GM12878 (cell line): ENCODE measurements around the gene METTL1. TPM values are rescaled to one million over a fixed set of nuclear protein-coding genes. Genes with fewer than 3 reads are reported as not detected.

ENCODE experiments used
- ATF7 ChIP-seq: fragments of 450-650 bp; IDR thresholded peaks from 2 replicates; pipeline ENCODE4 v1.6.1; 2016; ENCODE audit warnings: low read depth, mild to moderate bottlenecking
- CHD1 ChIP-seq: IDR thresholded peaks from 2 replicates; pipeline ENCODE4 v1.6.1; 2012; ENCODE audit warnings: low read depth, low read length, improper control_type of control experiment
- EP300 ChIP-seq, 2 experiments: fragments of 150-350 bp in 1 of 2; IDR thresholded peaks; 2 replicates each; pipeline ENCODE4 v1.6.1; 2011 to 2012; ENCODE audit warnings: low read depth in 2 of 2, low read length in 2 of 2, borderline replicate concordance in 1 of 2, improper control_type of control experiment in 1 of 2, inconsistent platforms in 1 of 2; ENCODE audit not compliant: control insufficient read depth in 1 of 2
- ESRRA ChIP-seq: IDR thresholded peaks from 2 replicates; pipeline ENCODE4 v1.6.1; 2012; ENCODE audit warnings: mild to moderate bottlenecking, low read length, improper control_type of control experiment
- HDGF ChIP-seq: fragments of 450-650 bp; IDR thresholded peaks from 2 replicates; pipeline ENCODE4 v1.6.1; 2016; ENCODE audit warnings: antibody characterized with exemption
- MEF2A ChIP-seq: IDR thresholded peaks from 2 replicates; pipeline ENCODE4 v1.6.1; 2011; ENCODE audit warnings: low read depth, mild to moderate bottlenecking, low read length, moderate library complexity; ENCODE audit not compliant: insufficient read depth
- NBN ChIP-seq: fragments of 450-650 bp; IDR thresholded peaks from 2 replicates; pipeline ENCODE4 v1.6.1; 2016
- POLR2A ChIP-seq: IDR thresholded peaks from 2 replicates; pipeline ENCODE4 v1.6.1; 2011; ENCODE audit warnings: low read depth, mild to moderate bottlenecking, low read length
- TBL1XR1 ChIP-seq: IDR thresholded peaks from 2 replicates; pipeline ENCODE4 v1.6.1; 2012; ENCODE audit warnings: low read depth, low read length, improper control_type of control experiment
- TCF12 ChIP-seq: IDR thresholded peaks from 2 replicates; pipeline ENCODE4 v1.6.1; 2011; ENCODE audit warnings: low read depth, mild to moderate bottlenecking, low read length
- polyA plus RNA-seq, 11 experiments: library from polyadenylated mRNA; depleted of rRNA in 4 of 11; unstranded in 6 of 11; stranded (reverse) in 5 of 11; fragments of >200 nt; fragmentation: Nextera tagmentation in 4 of 11; fragmentation: Illumina TruSeq in 1 of 11; extraction: Ambion mirVana in 4 of 11; extraction: Trizol in 1 of 11; gene quantifications; 1 replicate in 1 of 11; 2 replicates in 10 of 11; pipeline versions ENCODE4 v1.2.1 to v1.2.3, GENCODE V29; 2011 to 2016; ENCODE audit warnings: inconsistent platforms in 2 of 11, missing spikeins in 2 of 11, low read depth in 1 of 11
- total RNA-seq, 4 experiments: library from RNA; depleted of rRNA in 3 of 4; stranded (reverse); fragments of >200 nt in 3 of 4; fragmentation: Illumina TruSeq in 1 of 4; extraction: Trizol in 1 of 4; gene quantifications; 2 replicates each; pipeline versions ENCODE4 v1.2.1 to v1.2.3, GENCODE V29; 2013 to 2021
- TF ChIP-seq, protein P1 (sequence below): fragments of 450-650 bp; formaldehyde crosslinking; IDR thresholded peaks from 2 replicates; pipeline ENCODE4 v1.5.0; 2022; ENCODE audit warnings: mild to moderate bottlenecking, missing genetic modification characterization
- TF ChIP-seq, protein P2 (sequence below): IDR thresholded peaks from 2 replicates; pipeline ENCODE4 v1.6.1; 2012; ENCODE audit warnings: low read depth, low read length, improper control_type of control experiment
- TF ChIP-seq, protein P3 (sequence below): fragments of 450-650 bp; IDR thresholded peaks from 2 replicates; pipeline ENCODE4 v1.6.1; 2017; ENCODE audit warnings: low read depth, mild to moderate bottlenecking, moderate library complexity
- TF ChIP-seq, protein P4 (sequence below): fragments of 450-650 bp; IDR thresholded peaks from 2 replicates; pipeline ENCODE4 v1.6.1; 2017; ENCODE audit warnings: mild to moderate bottlenecking, moderate library complexity
- TF ChIP-seq, protein P5 (sequence below): IDR thresholded peaks from 2 replicates; pipeline ENCODE4 v1.6.1; 2011; ENCODE audit warnings: low read depth, low read length, improper control_type of control experiment, borderline replicate concordance
- TF ChIP-seq, protein P6 (sequence below): IDR thresholded peaks from 2 replicates; pipeline ENCODE4 v1.6.1; 2012; ENCODE audit warnings: low read depth, low read length, improper control_type of control experiment

The METTL1 gene
- total and polyA plus RNA-seq, 10 of the 15 experiments (the other 5 are each of a cell fraction or from before 2014, with no cell fraction given) = 11.3 to 44.3 (median 30.6) TPM

DNA sequence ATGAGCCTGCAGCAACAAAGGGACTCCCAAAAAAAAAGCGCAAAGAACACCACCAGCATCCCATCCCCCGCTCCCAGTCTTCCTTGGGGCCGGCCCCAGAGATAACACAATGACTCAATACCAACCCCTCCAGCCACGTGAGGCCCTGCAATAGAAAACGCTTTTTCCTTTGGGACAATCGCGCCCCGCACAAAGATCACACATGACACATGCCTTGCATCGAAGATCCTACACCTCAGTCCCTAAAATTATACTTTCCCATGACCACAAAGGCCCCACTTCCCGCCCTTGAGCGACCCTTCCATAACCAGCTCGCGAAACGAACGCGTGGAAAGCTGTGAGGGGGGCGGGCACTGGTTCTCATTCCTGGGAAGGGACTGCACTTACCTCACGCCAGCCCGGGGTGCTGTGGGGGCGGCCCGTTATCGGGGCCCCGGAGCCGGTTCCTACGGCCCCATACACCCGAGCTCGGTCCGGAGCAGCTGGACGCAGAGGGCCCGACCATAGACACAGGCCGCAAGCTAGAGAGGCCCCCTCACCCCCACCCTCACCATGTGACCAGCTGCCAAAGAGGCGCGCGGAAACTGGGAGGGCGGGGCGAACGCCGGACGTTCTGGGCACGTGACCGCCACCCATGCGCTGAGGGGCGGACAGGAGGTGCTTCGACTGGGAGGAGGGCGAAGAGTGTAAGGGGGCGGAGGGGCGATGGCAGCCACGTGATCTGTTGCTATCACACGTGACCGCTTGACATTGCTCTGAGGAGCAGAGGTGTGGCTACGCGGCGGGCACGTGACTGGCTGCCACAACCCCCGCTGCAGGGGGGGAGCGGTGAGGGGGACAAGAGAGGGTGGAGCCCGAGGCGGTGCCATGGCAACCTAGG is 19.9 kb downstream of the METTL1 start, which contains the start of gene CDK4 (continued):
- TF ChIP-seq, protein P1, sequence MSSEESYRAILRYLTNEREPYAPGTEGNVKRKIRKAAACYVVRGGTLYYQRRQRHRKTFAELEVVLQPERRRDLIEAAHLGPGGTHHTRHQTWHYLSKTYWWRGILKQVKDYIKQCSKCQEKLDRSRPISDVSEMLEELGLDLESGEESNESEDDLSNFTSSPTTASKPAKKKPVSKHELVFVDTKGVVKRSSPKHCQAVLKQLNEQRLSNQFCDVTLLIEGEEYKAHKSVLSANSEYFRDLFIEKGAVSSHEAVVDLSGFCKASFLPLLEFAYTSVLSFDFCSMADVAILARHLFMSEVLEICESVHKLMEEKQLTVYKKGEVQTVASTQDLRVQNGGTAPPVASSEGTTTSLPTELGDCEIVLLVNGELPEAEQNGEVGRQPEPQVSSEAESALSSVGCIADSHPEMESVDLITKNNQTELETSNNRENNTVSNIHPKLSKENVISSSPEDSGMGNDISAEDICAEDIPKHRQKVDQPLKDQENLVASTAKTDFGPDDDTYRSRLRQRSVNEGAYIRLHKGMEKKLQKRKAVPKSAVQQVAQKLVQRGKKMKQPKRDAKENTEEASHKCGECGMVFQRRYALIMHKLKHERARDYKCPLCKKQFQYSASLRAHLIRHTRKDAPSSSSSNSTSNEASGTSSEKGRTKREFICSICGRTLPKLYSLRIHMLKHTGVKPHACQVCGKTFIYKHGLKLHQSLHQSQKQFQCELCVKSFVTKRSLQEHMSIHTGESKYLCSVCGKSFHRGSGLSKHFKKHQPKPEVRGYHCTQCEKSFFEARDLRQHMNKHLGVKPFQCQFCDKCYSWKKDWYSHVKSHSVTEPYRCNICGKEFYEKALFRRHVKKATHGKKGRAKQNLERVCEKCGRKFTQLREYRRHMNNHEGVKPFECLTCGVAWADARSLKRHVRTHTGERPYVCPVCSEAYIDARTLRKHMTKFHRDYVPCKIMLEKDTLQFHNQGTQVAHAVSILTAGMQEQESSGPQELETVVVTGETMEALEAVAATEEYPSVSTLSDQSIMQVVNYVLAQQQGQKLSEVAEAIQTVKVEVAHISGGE = peak; percentile 40; the same call in 1 of the 2 replicates
- peak; percentile 14; the same call in 1 of the 2 replicates for TF ChIP-seq TCF12
- TF ChIP-seq, protein P2, sequence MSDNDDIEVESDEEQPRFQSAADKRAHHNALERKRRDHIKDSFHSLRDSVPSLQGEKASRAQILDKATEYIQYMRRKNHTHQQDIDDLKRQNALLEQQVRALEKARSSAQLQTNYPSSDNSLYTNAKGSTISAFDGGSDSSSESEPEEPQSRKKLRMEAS = peak; percentile 99
- TF ChIP-seq, protein P3, sequence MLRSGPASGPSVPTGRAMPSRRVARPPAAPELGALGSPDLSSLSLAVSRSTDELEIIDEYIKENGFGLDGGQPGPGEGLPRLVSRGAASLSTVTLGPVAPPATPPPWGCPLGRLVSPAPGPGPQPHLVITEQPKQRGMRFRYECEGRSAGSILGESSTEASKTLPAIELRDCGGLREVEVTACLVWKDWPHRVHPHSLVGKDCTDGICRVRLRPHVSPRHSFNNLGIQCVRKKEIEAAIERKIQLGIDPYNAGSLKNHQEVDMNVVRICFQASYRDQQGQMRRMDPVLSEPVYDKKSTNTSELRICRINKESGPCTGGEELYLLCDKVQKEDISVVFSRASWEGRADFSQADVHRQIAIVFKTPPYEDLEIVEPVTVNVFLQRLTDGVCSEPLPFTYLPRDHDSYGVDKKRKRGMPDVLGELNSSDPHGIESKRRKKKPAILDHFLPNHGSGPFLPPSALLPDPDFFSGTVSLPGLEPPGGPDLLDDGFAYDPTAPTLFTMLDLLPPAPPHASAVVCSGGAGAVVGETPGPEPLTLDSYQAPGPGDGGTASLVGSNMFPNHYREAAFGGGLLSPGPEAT = peak; percentile 68
- TF ChIP-seq POLR2A = peak; percentile 94
- TF ChIP-seq NBN = peak; percentile 79; the same call in 1 of the 2 replicates
- TF ChIP-seq, protein P4, sequence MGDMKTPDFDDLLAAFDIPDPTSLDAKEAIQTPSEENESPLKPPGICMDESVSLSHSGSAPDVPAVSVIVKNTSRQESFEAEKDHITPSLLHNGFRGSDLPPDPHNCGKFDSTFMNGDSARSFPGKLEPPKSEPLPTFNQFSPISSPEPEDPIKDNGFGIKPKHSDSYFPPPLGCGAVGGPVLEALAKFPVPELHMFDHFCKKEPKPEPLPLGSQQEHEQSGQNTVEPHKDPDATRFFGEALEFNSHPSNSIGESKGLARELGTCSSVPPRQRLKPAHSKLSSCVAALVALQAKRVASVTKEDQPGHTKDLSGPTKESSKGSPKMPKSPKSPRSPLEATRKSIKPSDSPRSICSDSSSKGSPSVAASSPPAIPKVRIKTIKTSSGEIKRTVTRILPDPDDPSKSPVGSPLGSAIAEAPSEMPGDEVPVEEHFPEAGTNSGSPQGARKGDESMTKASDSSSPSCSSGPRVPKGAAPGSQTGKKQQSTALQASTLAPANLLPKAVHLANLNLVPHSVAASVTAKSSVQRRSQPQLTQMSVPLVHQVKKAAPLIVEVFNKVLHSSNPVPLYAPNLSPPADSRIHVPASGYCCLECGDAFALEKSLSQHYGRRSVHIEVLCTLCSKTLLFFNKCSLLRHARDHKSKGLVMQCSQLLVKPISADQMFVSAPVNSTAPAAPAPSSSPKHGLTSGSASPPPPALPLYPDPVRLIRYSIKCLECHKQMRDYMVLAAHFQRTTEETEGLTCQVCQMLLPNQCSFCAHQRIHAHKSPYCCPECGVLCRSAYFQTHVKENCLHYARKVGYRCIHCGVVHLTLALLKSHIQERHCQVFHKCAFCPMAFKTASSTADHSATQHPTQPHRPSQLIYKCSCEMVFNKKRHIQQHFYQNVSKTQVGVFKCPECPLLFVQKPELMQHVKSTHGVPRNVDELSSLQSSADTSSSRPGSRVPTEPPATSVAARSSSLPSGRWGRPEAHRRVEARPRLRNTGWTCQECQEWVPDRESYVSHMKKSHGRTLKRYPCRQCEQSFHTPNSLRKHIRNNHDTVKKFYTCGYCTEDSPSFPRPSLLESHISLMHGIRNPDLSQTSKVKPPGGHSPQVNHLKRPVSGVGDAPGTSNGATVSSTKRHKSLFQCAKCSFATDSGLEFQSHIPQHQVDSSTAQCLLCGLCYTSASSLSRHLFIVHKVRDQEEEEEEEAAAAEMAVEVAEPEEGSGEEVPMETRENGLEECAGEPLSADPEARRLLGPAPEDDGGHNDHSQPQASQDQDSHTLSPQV = no peak
- TF ChIP-seq ATF7 = 0 out of 2 replicates have a peak, but pooled peaks have one; percentile 60
- TF ChIP-seq TBL1XR1 = peak; percentile 52; the same call in 1 of the 2 replicates
- TF ChIP-seq, protein P5, sequence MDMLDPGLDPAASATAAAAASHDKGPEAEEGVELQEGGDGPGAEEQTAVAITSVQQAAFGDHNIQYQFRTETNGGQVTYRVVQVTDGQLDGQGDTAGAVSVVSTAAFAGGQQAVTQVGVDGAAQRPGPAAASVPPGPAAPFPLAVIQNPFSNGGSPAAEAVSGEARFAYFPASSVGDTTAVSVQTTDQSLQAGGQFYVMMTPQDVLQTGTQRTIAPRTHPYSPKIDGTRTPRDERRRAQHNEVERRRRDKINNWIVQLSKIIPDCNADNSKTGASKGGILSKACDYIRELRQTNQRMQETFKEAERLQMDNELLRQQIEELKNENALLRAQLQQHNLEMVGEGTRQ = peak; percentile 100
- TF ChIP-seq ESRRA = peak; percentile 64; the same call in 1 of the 2 replicates
- TF ChIP-seq, protein P6, sequence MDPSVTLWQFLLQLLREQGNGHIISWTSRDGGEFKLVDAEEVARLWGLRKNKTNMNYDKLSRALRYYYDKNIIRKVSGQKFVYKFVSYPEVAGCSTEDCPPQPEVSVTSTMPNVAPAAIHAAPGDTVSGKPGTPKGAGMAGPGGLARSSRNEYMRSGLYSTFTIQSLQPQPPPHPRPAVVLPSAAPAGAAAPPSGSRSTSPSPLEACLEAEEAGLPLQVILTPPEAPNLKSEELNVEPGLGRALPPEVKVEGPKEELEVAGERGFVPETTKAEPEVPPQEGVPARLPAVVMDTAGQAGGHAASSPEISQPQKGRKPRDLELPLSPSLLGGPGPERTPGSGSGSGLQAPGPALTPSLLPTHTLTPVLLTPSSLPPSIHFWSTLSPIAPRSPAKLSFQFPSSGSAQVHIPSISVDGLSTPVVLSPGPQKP = 0 out of 2 replicates have a peak, but pooled peaks have one; percentile 28
- TF ChIP-seq HDGF = peak; percentile 99
- 0 out of 2 replicates have a peak, but pooled peaks have one; percentile 79 for TF ChIP-seq CHD1
- TF ChIP-seq EP300 (IDR thresholded peaks at IDR 0.05; ENCODE audit: borderline replicate concordance in 1 of 2, control insufficient read depth in 1 of 2, low read depth in 2 of 2, low read length in 2 of 2) = peak in 1 of 2 experiments; percentile 77; a peak in 2 of 4 replicates
- TF ChIP-seq MEF2A = no peak
